Activated CD4-positive, alpha-beta T cell treated with anti-CD3 and anti-CD28 coated beads, Interleukin-2, amount 10 ng/mL, durations not matched to agents 24 days and 14 days (primary cell): ENCODE data around the gene ARHGAP31. TPM values are rescaled to one million over a fixed set of nuclear protein-coding genes. Genes with fewer than 3 reads are reported as not detected.
A peak's percentile ranks its signal among the peaks of the same experiment; 100 is the strongest.

ENCODE experiments used
- DNase-seq: peaks from one replicate; pipeline ENCODE4 v3.0.0; 2022
- H3K27ac Mint-ChIP-seq: one replicate; pipeline ENCODE4 v1.8.0; 2022; ENCODE audit warnings: mild to moderate bottlenecking, mixed read lengths
- H3K27me3 Mint-ChIP-seq: one replicate; pipeline ENCODE4 v1.8.0; 2022; ENCODE audit warnings: mixed read lengths
- H3K36me3 Mint-ChIP-seq: one replicate; pipeline ENCODE4 v1.8.0; 2022; ENCODE audit warnings: low read depth, mild to moderate bottlenecking, mixed read lengths
- H3K4me1 Mint-ChIP-seq: one replicate; pipeline ENCODE4 v1.8.0; 2021; ENCODE audit warnings: mixed read lengths
- H3K4me3 Mint-ChIP-seq: one replicate; pipeline ENCODE4 v1.8.0; 2022; ENCODE audit warnings: mild to moderate bottlenecking, moderate library complexity, mixed read lengths
- H3K9me3 Mint-ChIP-seq: one replicate; pipeline ENCODE4 v1.8.0; 2021; ENCODE audit warnings: mixed read lengths
- intact Hi-C: fragments of 100-400 bp; cut with micrococcal nuclease; formaldehyde crosslinking; loops from one replicate; pipeline ENCODE4 v1.15.1; 2023
- total RNA-seq: library from RNA; stranded (reverse); gene quantifications from 2 replicates; pipeline ENCODE4 v1.2.3, GENCODE V29; 2022

The ARHGAP31 gene
- total RNA-seq, 1 donor from 2014 or later = 11.0 TPM

DNA sequence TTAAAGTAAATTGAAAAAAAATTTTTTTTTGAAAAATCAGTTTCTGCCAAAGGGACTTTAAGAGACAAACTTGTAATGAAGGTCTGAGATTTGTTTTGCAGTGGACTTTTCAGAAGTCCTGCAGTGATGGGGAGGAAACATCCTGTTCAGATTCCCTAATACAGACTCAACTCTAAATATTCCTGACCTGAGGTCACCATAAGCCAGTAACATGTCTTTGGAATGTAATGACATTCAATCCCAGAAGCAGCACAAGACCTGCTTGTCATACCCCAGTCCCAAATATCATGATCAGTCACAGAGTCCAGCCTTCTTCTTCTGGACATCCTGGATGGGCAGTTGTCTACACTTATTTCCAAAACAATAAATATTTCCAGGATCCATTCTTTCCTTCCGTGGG lies 115.7 kb downstream of the ARHGAP31 start:
- no peak for DNase-seq
- intact Hi-C loops = no loop called here
- Mint-ChIP-seq H3K27ac (no peak overlapping the region), H3K36me3 (peaks cover 2% of the 10 kb centered on the region), H3K9me3 (no peaks in the 10 kb centered on the region), H3K4me3 (no peak overlapping the region), H3K4me1 (no peaks in the 10 kb centered on the region), H3K27me3 (no peaks in the 10 kb centered on the region)

DNA sequence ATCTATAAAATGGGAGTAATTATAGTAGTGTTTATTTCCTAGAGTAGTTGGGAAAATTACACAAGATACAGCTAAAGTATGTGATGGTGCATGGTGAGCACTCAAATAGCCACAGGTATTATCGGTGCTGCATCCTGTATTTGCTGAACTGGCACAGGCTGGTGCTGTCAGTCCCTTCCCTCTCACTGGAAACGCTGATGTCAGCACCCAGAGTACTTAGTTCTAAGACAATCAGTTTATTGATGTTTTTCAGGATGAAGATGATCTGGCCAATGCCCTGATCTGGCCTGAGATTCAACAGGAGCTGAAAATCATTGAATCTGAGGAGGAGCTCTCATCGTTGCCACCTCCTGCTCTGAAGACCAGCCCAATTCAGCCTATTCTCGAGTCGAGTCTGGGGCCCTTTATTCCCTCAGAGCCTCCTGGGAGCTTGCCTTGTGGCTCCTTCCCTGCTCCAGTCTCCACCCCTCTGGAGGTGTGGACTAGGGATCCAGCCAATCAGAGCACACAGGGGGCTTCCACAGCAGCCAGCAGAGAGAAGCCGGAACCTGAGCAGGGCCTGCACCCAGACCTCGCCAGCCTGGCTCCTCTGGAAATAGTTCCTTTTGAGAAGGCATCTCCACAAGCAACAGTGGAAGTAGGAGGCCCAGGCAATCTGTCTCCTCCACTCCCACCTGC lies 119.6 kb downstream of the ARHGAP31 start:
- H3K36me3 Mint-ChIP-seq = peaks cover 1% of the 10 kb centered on the region
- H3K27ac Mint-ChIP-seq = no peak overlapping the region
- H3K27me3 Mint-ChIP-seq = no peaks in the 10 kb centered on the region
- H3K9me3 Mint-ChIP-seq = no peaks in the 10 kb centered on the region
- intact Hi-C loops = no loop called here
- no peak for DNase-seq
- no peaks in the 10 kb centered on the region for H3K4me1 Mint-ChIP-seq
- no peak overlapping the region for H3K4me3 Mint-ChIP-seq

DNA sequence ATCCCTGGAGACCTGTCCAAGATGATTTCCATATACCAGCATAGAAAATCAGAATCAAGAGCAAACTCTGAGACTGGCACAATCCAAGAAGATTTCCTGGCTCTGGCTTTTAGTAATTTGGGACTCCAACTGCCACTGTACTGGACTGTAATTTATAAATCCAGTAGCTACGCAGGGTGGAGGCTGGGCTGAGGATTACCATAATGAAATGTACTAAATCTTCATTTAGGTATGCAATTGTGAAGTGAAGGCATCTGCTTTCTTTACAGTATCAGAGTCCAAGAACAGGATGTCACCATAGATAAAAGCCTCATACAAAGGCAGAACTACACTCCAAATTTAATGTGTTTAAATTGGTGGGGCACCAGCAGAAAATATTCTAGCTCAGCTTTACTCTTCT lies 122.7 kb downstream of the ARHGAP31 start:
- intact Hi-C loops = no loop called here
- H3K27ac Mint-ChIP-seq = no peak overlapping the region
- no peaks in the 10 kb centered on the region for H3K9me3 Mint-ChIP-seq
- no peak for DNase-seq
- H3K36me3 Mint-ChIP-seq = peaks cover 1% of the 10 kb centered on the region
- no peaks in the 10 kb centered on the region for H3K27me3 Mint-ChIP-seq
- peaks cover 4% of the 10 kb centered on the region for H3K4me1 Mint-ChIP-seq
- no peak overlapping the region for H3K4me3 Mint-ChIP-seq

DNA sequence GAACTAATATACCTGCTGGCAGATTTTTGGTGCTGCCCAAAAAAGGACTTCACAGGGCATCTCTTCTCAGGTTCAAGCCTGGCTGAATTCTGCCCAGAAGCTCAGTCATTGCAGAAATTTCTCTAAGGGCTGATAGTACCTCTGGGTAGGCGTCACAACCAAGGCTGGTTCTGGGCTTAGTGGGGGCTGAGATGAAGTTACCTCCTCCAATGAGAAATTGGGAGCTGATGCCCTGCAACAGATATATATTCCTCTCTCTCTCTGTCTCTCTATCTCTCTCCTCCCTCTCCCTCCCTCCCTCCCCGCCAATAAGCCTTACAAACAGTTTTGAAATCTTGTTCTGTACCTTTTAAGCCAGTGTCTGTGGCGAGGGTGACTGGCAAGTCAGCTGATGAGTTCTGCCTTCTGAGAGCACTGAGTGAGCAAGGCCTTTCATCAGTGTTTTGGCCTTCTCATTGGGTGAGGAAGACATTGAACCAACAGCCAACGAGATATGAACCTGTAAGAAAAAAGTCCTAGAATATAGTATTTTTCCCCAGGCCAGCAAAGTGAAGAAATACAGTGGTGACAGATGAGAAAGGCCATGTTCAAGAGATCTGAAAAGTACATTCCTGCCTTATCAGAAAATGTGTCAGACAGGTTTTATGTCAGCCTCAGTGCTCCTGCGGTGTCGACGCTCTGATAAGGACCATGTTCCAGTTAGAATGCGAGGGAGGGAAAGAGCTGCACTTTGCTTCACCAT lies 123.8 kb downstream of the ARHGAP31 start:
- H3K4me3 Mint-ChIP-seq = no peak overlapping the region
- peaks cover 1% of the 10 kb centered on the region for H3K36me3 Mint-ChIP-seq
- H3K4me1 Mint-ChIP-seq = peaks cover 4% of the 10 kb centered on the region
- no peak overlapping the region for H3K27ac Mint-ChIP-seq
- H3K27me3 Mint-ChIP-seq = no peaks in the 10 kb centered on the region
- no peak for DNase-seq
- no peaks in the 10 kb centered on the region for H3K9me3 Mint-ChIP-seq
- intact Hi-C loops = no loop called here

DNA sequence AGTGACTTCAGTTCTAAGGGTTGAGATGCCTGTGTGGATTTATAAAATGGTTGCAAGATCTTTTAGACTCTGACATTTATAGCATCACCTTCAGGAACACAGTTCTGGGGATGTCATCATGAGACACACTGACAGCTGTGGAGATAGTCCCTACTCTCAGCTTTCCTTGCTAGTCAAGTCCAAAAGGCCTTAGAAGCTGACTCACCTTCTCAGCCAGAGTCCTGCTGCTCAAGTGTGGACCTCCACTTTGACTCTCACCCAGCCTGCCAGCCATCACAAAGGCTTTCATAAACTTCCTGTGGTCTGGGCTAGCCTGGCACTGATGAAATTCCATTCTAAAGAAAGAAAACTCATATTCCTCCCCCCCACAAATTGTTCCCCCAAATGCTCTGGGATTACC lies 124.5 kb downstream of the ARHGAP31 start:
- H3K27me3 Mint-ChIP-seq = no peaks in the 10 kb centered on the region
- H3K36me3 Mint-ChIP-seq = peaks cover 1% of the 10 kb centered on the region
- DNase-seq = no peak
- no peak overlapping the region for H3K4me3 Mint-ChIP-seq
- peaks cover 4% of the 10 kb centered on the region for H3K4me1 Mint-ChIP-seq
- no peaks in the 10 kb centered on the region for H3K9me3 Mint-ChIP-seq
- no peak overlapping the region for H3K27ac Mint-ChIP-seq
- intact Hi-C loops = no loop called here

DNA sequence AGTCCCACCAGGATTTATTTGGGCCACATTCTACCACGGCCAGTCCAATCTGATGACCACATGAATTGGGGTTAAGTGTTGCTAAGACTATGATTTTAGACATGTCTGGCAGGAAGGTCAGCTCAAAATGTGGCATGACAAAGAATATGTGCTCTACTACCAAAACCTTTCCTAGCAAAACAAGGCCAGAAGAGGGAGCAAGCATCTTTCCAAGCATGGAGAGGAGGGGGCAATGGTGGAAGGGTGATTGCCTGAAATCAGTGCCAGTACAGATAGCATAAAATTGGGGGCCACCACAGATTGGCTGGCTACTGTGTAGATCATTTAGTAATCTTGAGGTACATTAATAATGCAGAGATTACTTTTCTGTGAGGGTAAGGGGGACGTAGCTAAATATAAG lies 126.0 kb downstream of the ARHGAP31 start:
- H3K4me1 Mint-ChIP-seq = peaks cover 4% of the 10 kb centered on the region
- H3K27ac Mint-ChIP-seq = no peak overlapping the region
- H3K36me3 Mint-ChIP-seq = no peaks in the 10 kb centered on the region
- intact Hi-C loops = no loop called here
- no peak overlapping the region for H3K4me3 Mint-ChIP-seq
- H3K9me3 Mint-ChIP-seq = peaks cover under 1% of the 10 kb centered on the region
- DNase-seq = no peak
- no peaks in the 10 kb centered on the region for H3K27me3 Mint-ChIP-seq

DNA sequence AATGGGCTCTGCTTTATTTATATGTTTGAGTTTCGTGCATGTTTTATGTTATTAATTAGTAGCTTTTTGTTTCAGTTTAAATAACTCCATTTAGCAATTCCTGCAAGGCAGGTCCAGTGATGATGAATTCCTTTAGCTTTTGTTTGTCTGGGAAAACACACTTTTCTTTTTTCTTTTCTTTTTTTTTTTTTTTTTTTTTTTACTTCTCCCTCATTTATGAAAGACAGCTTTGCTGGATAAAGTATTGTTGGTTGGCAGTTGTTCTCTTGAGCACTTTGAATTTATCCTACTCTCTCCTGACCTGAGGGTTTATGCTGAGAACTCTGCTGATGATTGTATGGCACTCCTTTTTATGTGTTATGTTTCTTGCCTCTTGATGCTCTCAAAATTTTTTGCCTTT lies 133.5 kb downstream of the ARHGAP31 start:
- DNase-seq = no peak
- H3K9me3 Mint-ChIP-seq = peaks cover 41% of the 10 kb centered on the region

DNA sequence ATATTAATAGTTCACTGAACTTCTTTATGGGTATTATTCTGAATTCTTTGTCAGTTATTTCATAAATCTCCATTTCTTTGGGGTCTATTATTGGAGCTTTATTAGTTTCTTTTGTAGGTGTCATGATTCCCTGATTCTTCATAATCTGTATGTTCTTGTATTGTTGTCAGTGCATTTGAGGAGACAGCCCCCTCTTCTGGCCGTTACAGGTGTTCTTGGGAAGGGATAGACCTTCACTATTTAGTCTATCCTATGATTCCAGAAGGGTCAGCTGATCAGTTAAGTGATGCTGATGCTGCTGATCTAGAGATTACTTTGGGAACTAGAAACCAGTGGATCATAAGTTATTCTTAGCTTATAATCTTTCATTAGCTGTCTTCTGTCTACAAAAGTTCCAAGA lies 134.4 kb downstream of the ARHGAP31 start:
- peaks cover 59% of the 10 kb centered on the region for H3K36me3 Mint-ChIP-seq
- H3K27ac Mint-ChIP-seq = no peak overlapping the region
- intact Hi-C loops = no loop called here
- H3K27me3 Mint-ChIP-seq = no peaks in the 10 kb centered on the region
- peaks cover 41% of the 10 kb centered on the region for H3K9me3 Mint-ChIP-seq
- no peak overlapping the region for H3K4me3 Mint-ChIP-seq
- H3K4me1 Mint-ChIP-seq = no peaks in the 10 kb centered on the region
- peak; percentile 20 for DNase-seq

More for the DNA sequence above, 133.5 kb downstream of the ARHGAP31 start:
- Mint-ChIP-seq H3K27ac (no peak overlapping the region), H3K36me3 (peaks cover 50% of the 10 kb centered on the region), H3K27me3 (no peaks in the 10 kb centered on the region), H3K4me1 (no peaks in the 10 kb centered on the region), H3K4me3 (no peak overlapping the region)
- intact Hi-C loops = no loop called here

DNA sequence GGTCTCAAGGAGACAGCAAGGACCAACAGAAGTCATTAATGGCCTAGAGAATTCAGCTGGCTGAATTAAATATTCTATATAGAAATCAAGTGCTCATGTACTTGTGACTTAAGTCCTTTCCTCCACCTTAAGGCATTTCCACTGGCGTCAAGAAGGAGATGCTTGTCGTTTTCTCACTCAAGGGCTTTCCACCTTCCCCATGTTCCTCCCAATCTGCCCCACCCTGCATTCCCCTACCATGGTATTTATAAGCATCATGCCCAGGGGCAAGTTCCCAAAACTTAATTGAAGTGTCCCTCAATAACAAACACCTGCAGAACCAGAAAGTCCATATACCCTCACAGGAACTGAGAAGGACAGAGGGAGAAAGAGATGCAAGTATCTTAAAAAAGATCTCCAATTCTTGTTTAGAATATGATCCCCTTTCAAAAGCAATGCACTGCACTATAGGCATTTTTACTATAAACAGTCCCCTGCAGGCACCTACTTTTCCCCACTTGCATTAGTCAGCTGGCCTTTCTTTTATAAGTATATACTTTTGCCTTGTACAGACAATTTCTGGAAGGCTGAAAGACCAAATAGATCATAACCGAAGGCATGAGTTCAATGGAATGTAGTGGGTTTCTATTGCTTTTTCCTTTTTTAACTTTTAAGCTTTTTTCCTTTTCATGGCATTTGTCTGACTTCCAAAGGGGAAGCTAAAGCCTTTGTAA lies 139.6 kb downstream of the ARHGAP31 start:
- Mint-ChIP-seq H3K27ac (no peak overlapping the region), H3K4me3 (no peak overlapping the region), H3K4me1 (peaks cover 2% of the 10 kb centered on the region), H3K9me3 (peaks cover 20% of the 10 kb centered on the region), H3K36me3 (peaks cover 86% of the 10 kb centered on the region), H3K27me3 (no peaks in the 10 kb centered on the region)
- DNase-seq = peak; percentile 22
- intact Hi-C loops = no loop called here

DNA sequence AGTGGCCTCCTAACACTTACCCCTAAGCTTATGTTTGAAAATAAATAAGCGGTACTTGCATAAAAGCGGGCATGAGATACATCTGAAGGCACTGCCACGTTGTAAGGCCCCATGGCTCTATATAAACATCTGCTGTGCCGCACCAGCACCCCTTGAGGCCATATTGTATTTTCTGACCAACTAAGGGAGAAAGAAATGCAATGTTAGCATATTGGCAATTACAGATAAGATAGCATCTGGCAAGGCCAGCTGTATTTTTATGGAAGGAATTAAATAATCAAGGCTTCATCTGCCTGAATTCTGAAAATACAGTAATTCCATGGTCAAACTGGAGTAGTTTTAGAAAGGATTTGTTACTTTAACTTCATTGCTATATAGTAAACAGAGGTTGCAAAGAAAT lies 140.5 kb downstream of the ARHGAP31 start:
- intact Hi-C loops = no loop called here
- peaks cover 78% of the 10 kb centered on the region for H3K36me3 Mint-ChIP-seq
- H3K27ac Mint-ChIP-seq = no peak overlapping the region
- H3K9me3 Mint-ChIP-seq = peaks cover 14% of the 10 kb centered on the region
- no peak overlapping the region for H3K4me3 Mint-ChIP-seq
- H3K27me3 Mint-ChIP-seq = no peaks in the 10 kb centered on the region
- H3K4me1 Mint-ChIP-seq = peaks cover 3% of the 10 kb centered on the region
- DNase-seq = peak; percentile 28

DNA sequence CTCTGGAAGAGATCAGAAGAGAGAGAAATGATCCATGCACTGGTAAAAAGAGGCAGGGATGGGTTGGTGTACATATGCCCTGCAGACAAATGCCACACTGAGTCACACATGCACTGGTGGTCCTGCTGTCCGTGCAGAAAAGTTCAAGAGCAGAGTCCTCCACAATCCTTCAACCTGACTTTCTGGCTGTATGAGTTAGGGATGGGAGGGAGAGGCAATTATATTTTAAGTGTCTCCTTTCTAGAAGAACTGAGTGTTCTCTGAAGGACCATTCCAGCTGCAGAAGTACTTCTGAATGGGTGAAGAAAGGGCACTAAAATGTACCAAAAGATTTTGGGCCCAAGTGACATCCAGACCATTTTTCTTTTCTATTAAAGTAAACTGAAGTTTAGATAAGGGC lies 142.8 kb downstream of the ARHGAP31 start:
- peaks cover 76% of the 10 kb centered on the region for H3K36me3 Mint-ChIP-seq
- H3K4me1 Mint-ChIP-seq = peaks cover 3% of the 10 kb centered on the region
- intact Hi-C loops = no loop called here
- no peaks in the 10 kb centered on the region for H3K9me3 Mint-ChIP-seq
- H3K27ac Mint-ChIP-seq = no peak overlapping the region
- DNase-seq = peak; percentile 41
- H3K4me3 Mint-ChIP-seq = no peak overlapping the region
- no peaks in the 10 kb centered on the region for H3K27me3 Mint-ChIP-seq

DNA sequence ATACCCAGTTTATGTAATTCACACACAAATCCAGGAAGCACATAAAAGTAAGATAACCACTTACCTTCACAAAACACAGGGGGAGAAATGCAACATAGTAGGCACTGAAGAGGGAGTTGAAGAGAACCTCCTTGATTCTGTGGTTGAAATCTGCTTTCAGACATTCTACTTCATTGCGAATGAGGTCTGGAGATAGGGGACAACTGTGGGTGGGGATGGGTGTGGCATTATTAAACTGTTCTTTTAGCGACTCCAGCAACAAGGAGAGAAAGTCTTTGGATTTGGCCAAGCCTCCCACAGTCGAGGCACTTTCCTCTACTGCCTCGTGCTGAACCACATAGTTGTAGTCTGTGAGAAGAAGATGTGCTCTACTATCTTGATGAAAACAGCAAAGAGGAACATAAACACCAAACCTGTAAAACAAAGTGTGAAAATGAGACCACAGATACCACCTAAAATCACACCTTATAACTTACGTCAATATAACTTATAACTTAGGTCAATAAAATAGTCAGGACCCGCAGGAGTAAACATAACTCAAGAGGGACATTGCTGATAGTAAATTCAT lies 143.6 kb downstream of the ARHGAP31 start:
- no peak overlapping the region for H3K4me3 Mint-ChIP-seq
- peak; percentile 18 for DNase-seq
- H3K9me3 Mint-ChIP-seq = no peaks in the 10 kb centered on the region
- peaks cover 3% of the 10 kb centered on the region for H3K4me1 Mint-ChIP-seq
- peaks cover 78% of the 10 kb centered on the region for H3K36me3 Mint-ChIP-seq
- intact Hi-C loops = no loop called here
- H3K27ac Mint-ChIP-seq = no peak overlapping the region
- H3K27me3 Mint-ChIP-seq = no peaks in the 10 kb centered on the region

DNA sequence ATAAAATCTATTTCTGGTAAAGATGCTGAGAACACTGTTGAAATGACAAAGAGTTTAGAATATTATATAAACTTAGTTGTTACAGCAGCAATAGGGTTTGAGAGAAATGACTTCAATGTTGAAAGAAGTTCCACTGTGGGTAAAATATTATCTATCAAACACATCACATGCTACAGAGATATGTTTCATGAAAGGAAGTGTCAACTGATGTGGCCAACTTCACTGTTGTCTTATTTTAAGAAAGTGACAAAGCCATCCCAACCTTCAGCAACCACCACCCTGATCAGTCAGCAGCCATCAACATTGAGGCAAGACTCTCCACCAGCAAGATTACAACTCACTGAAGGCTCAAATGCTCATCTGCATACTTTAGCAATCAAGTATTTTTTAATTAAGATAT lies 149.0 kb downstream of the ARHGAP31 start:
- DNase-seq = no peak
- Mint-ChIP-seq H3K27ac (no peak overlapping the region), H3K4me1 (peaks cover 8% of the 10 kb centered on the region), H3K36me3 (peaks cover 58% of the 10 kb centered on the region), H3K4me3 (no peak overlapping the region), H3K27me3 (no peaks in the 10 kb centered on the region), H3K9me3 (no peaks in the 10 kb centered on the region)
- intact Hi-C loops = no loop called here

DNA sequence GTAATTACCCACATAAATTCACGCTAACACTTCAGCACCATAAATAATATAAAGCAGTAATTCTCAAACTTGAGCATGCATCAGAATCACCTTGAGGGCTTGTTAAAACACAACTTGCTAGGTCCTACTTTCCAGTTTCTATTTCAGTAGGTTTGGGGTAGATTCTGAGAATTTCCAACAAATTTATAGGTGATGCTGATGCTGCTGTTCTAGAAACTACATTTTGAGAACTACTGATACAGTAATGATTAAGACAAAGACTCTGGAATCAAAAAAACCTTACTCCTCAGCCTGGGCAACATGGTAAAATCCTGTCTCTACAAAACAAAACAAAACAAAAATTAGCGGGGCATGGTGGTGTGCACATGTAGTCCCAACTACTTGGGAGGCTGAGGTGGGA lies 150.4 kb downstream of the ARHGAP31 start:
- H3K4me3 Mint-ChIP-seq = no peak overlapping the region
- H3K27ac Mint-ChIP-seq = peak overlapping the region; percentile 39
- H3K36me3 Mint-ChIP-seq = peaks cover 57% of the 10 kb centered on the region
- intact Hi-C loops = no loop called here
- no peaks in the 10 kb centered on the region for H3K9me3 Mint-ChIP-seq
- H3K27me3 Mint-ChIP-seq = no peaks in the 10 kb centered on the region
- no peak for DNase-seq
- peaks cover 5% of the 10 kb centered on the region for H3K4me1 Mint-ChIP-seq
